Right lung (tissue), 5 donors: ENCODE measurements around the gene TIGD1. TPM values are rescaled to one million over a fixed set of nuclear protein-coding genes. Genes with fewer than 3 reads are reported as not detected.

Experiments
- DNase-seq, 2 donors: peaks; one replicate each; pipeline ENCODE4 v3.0.0-alpha.2; 2013
- polyA plus RNA-seq, 5 donors: library from polyadenylated mRNA; unstranded; fragments of 120-200 nt; gene quantifications; one replicate each; pipeline versions ENCODE4 v1.2.1 to v1.2.3, GENCODE V29; 2013; ENCODE audit warnings: inconsistent platforms in 1 of 5, low replicate concordance in 1 of 5; ENCODE audit not compliant: insufficient read length in 5 of 5, insufficient read depth in 1 of 5

TIGD1 gene
- polyA plus RNA-seq, 5 donors: 9.3 to 13.2 (median 12.4) TPM

GRCh38 chr2:232523682-232524597 is 26.4 kb downstream of the TIGD1 start:
- DNase-seq: no peak

GRCh38 chr2:232523402-232523681 is 27.0 kb downstream of the TIGD1 start:
- DNase-seq: no peak

- no peak for DNase-seq
These were observed 27.5 kb downstream of the TIGD1 start for GRCh38 chr2:232522623-232523401.

GRCh38 chr2:232521959-232522622 is 28.3 kb downstream of the TIGD1 start:
- peak in 1 of 2 donors; percentile 21 for DNase-seq

GRCh38 chr2:232521098-232521497 is 29.3 kb downstream of the TIGD1 start:
- no peak for DNase-seq

- no peak for DNase-seq
These were observed 29.9 kb downstream of the TIGD1 start for GRCh38 chr2:232520489-232520888.

- no peak for DNase-seq
These were observed 30.5 kb downstream of the TIGD1 start, which contains the start of gene PRSS56 for GRCh38 chr2:232519581-232520438. TSS of gene PRSS56 (plus strand) at chr2:232520388. CDS start at chr2:232520599, 211 bp downstream.

- DNase-seq: no peak
These were observed 31.5 kb downstream of the TIGD1 start for GRCh38 chr2:232518844-232519243.

GRCh38 chr2:232516551-232516950 is 33.8 kb downstream of the TIGD1 start:
- no peak for DNase-seq

GRCh38 chr2:232515639-232516038 is 34.7 kb downstream of the TIGD1 start:
- no peak for DNase-seq

GRCh38 chr2:232513353-232513752 is 37.0 kb downstream of the TIGD1 start:
- DNase-seq: no peak

GRCh38 chr2:232512602-232513001 is 37.8 kb downstream of the TIGD1 start:
- no peak for DNase-seq

- no peak for DNase-seq
These were observed 38.9 kb downstream of the TIGD1 start for GRCh38 chr2:232511336-232511890.

GRCh38 chr2:232508251-232508650 is 42.1 kb downstream of the TIGD1 start:
- no peak for DNase-seq

- DNase-seq: no peak
These were observed 43.6 kb downstream of the TIGD1 start for GRCh38 chr2:232506709-232507108.

GRCh38 chr2:232505856-232506255 is 44.5 kb downstream of the TIGD1 start:
- no peak for DNase-seq

- no peak for DNase-seq
These were observed 45.9 kb downstream of the TIGD1 start for GRCh38 chr2:232504438-232504837.

- DNase-seq: no peak
These were observed 46.5 kb downstream of the TIGD1 start for GRCh38 chr2:232503809-232504323.

- DNase-seq: no peak
These were observed 47.2 kb downstream of the TIGD1 start for GRCh38 chr2:232502911-232503808.

- no peak for DNase-seq
These were observed 47.8 kb downstream of the TIGD1 start for GRCh38 chr2:232502511-232502910.
